Measurements from ENCODE around the gene PARD3B. TPM values are rescaled to one million over a fixed set of nuclear protein-coding genes. Genes with fewer than 3 reads are reported as not detected.

PARD3B gene
- total and polyA plus RNA-seq, 5 donors from 2014 or later, result 0.03 to 0.68 (median 0.08) TPM; not detected in 1

DNA sequence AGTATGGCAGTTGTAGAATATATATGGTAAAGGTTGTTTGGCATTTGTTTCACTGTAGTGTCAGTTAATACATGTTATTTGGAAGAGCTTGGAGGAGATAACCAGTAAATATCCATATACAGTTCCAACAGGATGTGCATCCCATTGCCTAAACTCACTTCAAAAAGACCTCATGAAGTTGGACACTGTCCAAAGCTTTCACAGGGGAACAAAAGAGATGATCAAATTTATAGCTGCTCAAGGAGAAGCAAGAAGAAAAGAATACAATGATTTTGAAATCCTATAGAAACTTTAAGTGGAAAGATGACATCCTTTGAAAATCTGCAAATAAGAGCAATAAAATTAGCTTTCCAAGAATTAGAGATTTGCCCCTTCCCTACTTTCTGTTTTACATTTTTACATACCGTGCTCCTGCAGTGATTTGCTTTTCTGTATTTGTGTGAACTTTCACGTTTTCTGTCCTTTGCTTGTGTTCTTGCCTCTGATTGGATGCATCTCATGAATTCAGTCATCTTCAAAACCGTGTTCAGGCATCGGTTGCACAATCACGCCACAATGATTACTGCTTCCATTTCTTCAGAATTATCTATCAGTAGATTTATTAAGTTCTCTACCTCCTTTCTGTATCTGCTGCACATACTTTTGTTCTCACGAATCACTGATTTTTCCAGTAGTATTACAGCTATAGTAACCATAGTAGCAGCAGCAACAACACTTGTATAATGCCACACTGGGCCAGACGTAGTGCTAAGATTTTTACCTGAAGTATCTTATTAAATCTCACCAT, 83.8 kb downstream of the PARD3B start:
- peaks cover 0 to 3% (median 1%) of the 10 kb centered on the region in 7 donors for H3K9me3 Mint-ChIP-seq
- Histone ChIP-seq H3K27me3 (ENCODE audit: control insufficient read depth, insufficient read depth, low read length) (no peaks in the 10 kb centered on the region), H3K9me3 (ENCODE audit: control insufficient read depth in 2 of 2, low read length in 2 of 2) (no peaks in the 10 kb centered on the region), H3K36me3 (ENCODE audit: control insufficient read depth, insufficient read depth, low read length) (no peaks in the 10 kb centered on the region), H3K27ac (ENCODE audit: insufficient read depth, low read length, poor library complexity, severe bottlenecking) (no peak overlapping the region), H3K4me1 (ENCODE audit: control insufficient read depth, insufficient read depth, low read length, poor library complexity, severe bottlenecking) (no peaks in the 10 kb centered on the region), H3K4me3 (ENCODE audit: low read depth, low read length) (no peak overlapping the region)
- no peaks in the 10 kb centered on the region for H3K36me3 Mint-ChIP-seq
- no peak for ATAC-seq (ENCODE audit: low read depth in 2 of 2)
- H3K27me3 Mint-ChIP-seq, result peaks cover 17% of the 10 kb centered on the region
- H3K4me3 Mint-ChIP-seq, result no peak overlapping the region
- no peaks in the 10 kb centered on the region for H3K4me1 Mint-ChIP-seq
- H3K27ac Mint-ChIP-seq, result no peak overlapping the region
- DNase-seq, result no peak

DNA sequence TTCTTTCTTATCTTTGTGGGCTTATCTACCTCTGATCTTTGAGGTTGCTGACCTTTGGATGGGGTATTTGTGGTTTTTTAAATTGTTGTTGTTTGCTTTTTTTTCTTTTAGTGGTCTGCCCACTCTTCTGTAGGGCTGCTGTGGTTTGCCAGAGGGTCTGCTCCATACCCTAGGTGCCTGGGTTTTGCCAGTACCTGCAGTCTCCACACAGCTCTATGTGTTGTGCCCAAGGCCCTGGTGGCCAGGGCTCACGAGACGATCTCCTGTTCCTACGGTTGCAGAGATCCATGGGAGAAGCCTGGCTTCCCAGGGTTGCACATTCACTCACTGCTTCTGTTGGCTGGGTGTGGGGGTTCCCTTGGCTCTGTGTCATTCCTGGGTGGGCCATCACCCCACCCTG, 87.1 kb downstream of the PARD3B start:
- Histone ChIP-seq H3K27ac (ENCODE audit: insufficient read depth, low read length, poor library complexity, severe bottlenecking) (no peak overlapping the region), H3K9me3 (ENCODE audit: control insufficient read depth in 2 of 2, low read length in 2 of 2) (no peaks in the 10 kb centered on the region), H3K4me1 (ENCODE audit: control insufficient read depth, insufficient read depth, low read length, poor library complexity, severe bottlenecking) (no peaks in the 10 kb centered on the region), H3K27me3 (ENCODE audit: control insufficient read depth, insufficient read depth, low read length) (no peaks in the 10 kb centered on the region), H3K4me3 (ENCODE audit: low read depth, low read length) (no peak overlapping the region), H3K36me3 (ENCODE audit: control insufficient read depth, insufficient read depth, low read length) (no peaks in the 10 kb centered on the region)
- Mint-ChIP-seq H3K4me1 (no peaks in the 10 kb centered on the region), H3K9me3 (peaks cover 0 to 6% (median 1%) of the 10 kb centered on the region in 7 donors), H3K4me3 (no peak overlapping the region), H3K27me3 (peaks cover 9% of the 10 kb centered on the region), H3K27ac (no peak overlapping the region), H3K36me3 (no peaks in the 10 kb centered on the region)
- no peak for ATAC-seq (ENCODE audit: low read depth in 2 of 2)
- no peak for DNase-seq

- peaks cover 1% of the 10 kb centered on the region for H3K27me3 ChIP-seq (ENCODE audit: control insufficient read depth, insufficient read depth, low read length)
- H3K4me3 ChIP-seq (ENCODE audit: low read depth, low read length), result no peak overlapping the region
- no peak overlapping the region for H3K4me3 Mint-ChIP-seq
- no peaks in the 10 kb centered on the region for H3K9me3 ChIP-seq (ENCODE audit: control insufficient read depth in 2 of 2, low read length in 2 of 2)
- no peaks in the 10 kb centered on the region for H3K4me1 ChIP-seq (ENCODE audit: control insufficient read depth, insufficient read depth, low read length, poor library complexity, severe bottlenecking)
- DNase-seq (no peak), ATAC-seq (ENCODE audit: low read depth in 2 of 2) (no peak)
- no peaks in the 10 kb centered on the region for H3K27me3 Mint-ChIP-seq
- H3K4me1 Mint-ChIP-seq, result no peaks in the 10 kb centered on the region
- no peak overlapping the region for H3K27ac ChIP-seq (ENCODE audit: insufficient read depth, low read length, poor library complexity, severe bottlenecking)
- H3K36me3 Mint-ChIP-seq, result no peaks in the 10 kb centered on the region
- H3K9me3 Mint-ChIP-seq, result peaks cover 0 to 6% (median 0%) of the 10 kb centered on the region in 7 donors
- H3K27ac Mint-ChIP-seq, result no peak overlapping the region
- H3K36me3 ChIP-seq (ENCODE audit: control insufficient read depth, insufficient read depth, low read length), result no peaks in the 10 kb centered on the region
These were observed 89.3 kb downstream of the PARD3B start for GRCh38 chr2:204634564-204634963.

- no peaks in the 10 kb centered on the region for H3K9me3 ChIP-seq (ENCODE audit: control insufficient read depth in 2 of 2, low read length in 2 of 2)
- Mint-ChIP-seq H3K27ac (no peak overlapping the region), H3K4me1 (no peaks in the 10 kb centered on the region), H3K4me3 (no peak overlapping the region), H3K36me3 (no peaks in the 10 kb centered on the region), H3K9me3 (peaks cover 0 to 6% (median 0%) of the 10 kb centered on the region in 7 donors), H3K27me3 (peaks cover 1% of the 10 kb centered on the region)
- no peak overlapping the region for H3K27ac ChIP-seq (ENCODE audit: insufficient read depth, low read length, poor library complexity, severe bottlenecking)
- no peaks in the 10 kb centered on the region for H3K4me1 ChIP-seq (ENCODE audit: control insufficient read depth, insufficient read depth, low read length, poor library complexity, severe bottlenecking)
- H3K36me3 ChIP-seq (ENCODE audit: control insufficient read depth, insufficient read depth, low read length), result no peaks in the 10 kb centered on the region
- DNase-seq (no peak), ATAC-seq (ENCODE audit: low read depth in 2 of 2) (no peak)
- H3K27me3 ChIP-seq (ENCODE audit: control insufficient read depth, insufficient read depth, low read length), result peaks cover 2% of the 10 kb centered on the region
- H3K4me3 ChIP-seq (ENCODE audit: low read depth, low read length), result no peak overlapping the region
These were observed 90.2 kb downstream of the PARD3B start for GRCh38 chr2:204635478-204635877.

- DNase-seq (no peak), ATAC-seq (ENCODE audit: low read depth in 2 of 2) (no peak)
- Histone ChIP-seq H3K27ac (ENCODE audit: insufficient read depth, low read length, poor library complexity, severe bottlenecking) (no peak overlapping the region), H3K27me3 (ENCODE audit: control insufficient read depth, insufficient read depth, low read length) (peaks cover 2% of the 10 kb centered on the region), H3K4me3 (ENCODE audit: low read depth, low read length) (no peak overlapping the region), H3K36me3 (ENCODE audit: control insufficient read depth, insufficient read depth, low read length) (no peaks in the 10 kb centered on the region), H3K9me3 (ENCODE audit: control insufficient read depth in 2 of 2, low read length in 2 of 2) (no peaks in the 10 kb centered on the region), H3K4me1 (ENCODE audit: control insufficient read depth, insufficient read depth, low read length, poor library complexity, severe bottlenecking) (no peaks in the 10 kb centered on the region)
- H3K27ac Mint-ChIP-seq, result no peak overlapping the region
- H3K27me3 Mint-ChIP-seq, result peaks cover 10% of the 10 kb centered on the region
- peaks cover 0 to 6% (median 1%) of the 10 kb centered on the region in 7 donors for H3K9me3 Mint-ChIP-seq
- no peaks in the 10 kb centered on the region for H3K4me1 Mint-ChIP-seq
- no peak overlapping the region for H3K4me3 Mint-ChIP-seq
- H3K36me3 Mint-ChIP-seq, result peaks cover 3% of the 10 kb centered on the region
These were observed 93.4 kb downstream of the PARD3B start for GRCh38 chr2:204638471-204639194.

GRCh38 chr2:204643326-204643725, 98.1 kb downstream of the PARD3B start:
- Mint-ChIP-seq H3K9me3 (peaks cover 0 to 3% (median 0%) of the 10 kb centered on the region in 7 donors), H3K4me1 (no peaks in the 10 kb centered on the region), H3K27ac (no peak overlapping the region), H3K36me3 (peaks cover 3% of the 10 kb centered on the region), H3K4me3 (no peak overlapping the region), H3K27me3 (peaks cover 10% of the 10 kb centered on the region)
- Histone ChIP-seq H3K9me3 (ENCODE audit: control insufficient read depth in 2 of 2, low read length in 2 of 2) (no peaks in the 10 kb centered on the region), H3K4me1 (ENCODE audit: control insufficient read depth, insufficient read depth, low read length, poor library complexity, severe bottlenecking) (no peaks in the 10 kb centered on the region), H3K4me3 (ENCODE audit: low read depth, low read length) (no peak overlapping the region), H3K36me3 (ENCODE audit: control insufficient read depth, insufficient read depth, low read length) (no peaks in the 10 kb centered on the region), H3K27ac (ENCODE audit: insufficient read depth, low read length, poor library complexity, severe bottlenecking) (no peak overlapping the region), H3K27me3 (ENCODE audit: control insufficient read depth, insufficient read depth, low read length) (peaks cover 2% of the 10 kb centered on the region)
- no peak for DNase-seq
- no peak for ATAC-seq (ENCODE audit: low read depth in 2 of 2)

DNA sequence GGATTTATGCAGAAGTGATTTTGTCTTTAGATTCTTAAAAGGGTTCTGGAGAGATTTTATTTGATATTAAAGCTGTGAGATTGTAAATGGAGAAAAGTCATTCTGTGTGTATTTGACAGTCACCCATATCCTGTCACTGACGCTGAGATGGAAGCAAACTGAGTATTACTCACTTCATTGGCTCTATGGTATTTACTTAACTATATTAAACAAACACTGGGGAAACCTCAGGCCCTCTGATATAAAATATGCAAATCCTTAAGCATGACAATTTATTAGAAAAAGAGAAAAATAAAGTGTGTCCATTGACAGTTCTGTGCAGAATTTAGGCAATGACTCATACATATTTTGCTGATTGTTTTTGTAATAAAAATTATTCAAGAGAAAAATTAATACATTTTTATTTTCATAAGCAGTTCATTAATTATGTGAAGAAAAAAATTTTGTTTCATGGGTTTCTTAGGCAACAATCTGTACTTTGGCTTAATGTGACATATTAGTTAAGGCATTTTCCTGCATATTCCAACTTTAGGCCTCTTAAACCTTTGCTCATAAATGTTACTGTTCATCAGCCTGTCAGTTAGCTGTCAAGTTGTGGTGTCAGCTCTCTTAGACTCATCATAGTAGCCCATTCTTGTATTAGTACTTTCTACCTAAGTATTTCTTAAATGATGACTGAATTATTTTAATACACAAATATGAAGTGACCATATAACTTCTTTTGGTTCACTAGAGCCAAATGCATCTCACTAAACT, 99.9 kb downstream of the PARD3B start:
- H3K27me3 ChIP-seq (ENCODE audit: control insufficient read depth, insufficient read depth, low read length), result peaks cover 1% of the 10 kb centered on the region
- H3K9me3 ChIP-seq (ENCODE audit: control insufficient read depth in 2 of 2, low read length in 2 of 2), result no peaks in the 10 kb centered on the region
- Mint-ChIP-seq H3K4me3 (no peak overlapping the region), H3K27ac (no peak overlapping the region), H3K9me3 (peaks cover 0 to 3% (median 0%) of the 10 kb centered on the region in 7 donors), H3K27me3 (peaks cover 10% of the 10 kb centered on the region), H3K36me3 (peaks cover 3% of the 10 kb centered on the region), H3K4me1 (no peaks in the 10 kb centered on the region)
- no peak overlapping the region for H3K27ac ChIP-seq (ENCODE audit: insufficient read depth, low read length, poor library complexity, severe bottlenecking)
- H3K36me3 ChIP-seq (ENCODE audit: control insufficient read depth, insufficient read depth, low read length), result no peaks in the 10 kb centered on the region
- no peak for DNase-seq
- H3K4me1 ChIP-seq (ENCODE audit: control insufficient read depth, insufficient read depth, low read length, poor library complexity, severe bottlenecking), result no peaks in the 10 kb centered on the region
- ATAC-seq (ENCODE audit: low read depth in 2 of 2), result no peak
- no peak overlapping the region for H3K4me3 ChIP-seq (ENCODE audit: low read depth, low read length)

Measured in CD4-positive, CD25-positive, alpha-beta regulatory T cell (primary cell).